IMR-90 (cell line): ENCODE data around the gene LINC00632. TPM values are rescaled to one million over a fixed set of nuclear protein-coding genes. Genes with fewer than 3 reads are reported as not detected.

Experiments
- ATAC-seq: fragments of 200-7000 bp; cut with Tn5 transposase; 2 replicates; pipeline ENCODE4 v1.9.1; 2020; ENCODE audit warnings: low read depth, mild to moderate bottlenecking, moderate library complexity
- BruUV-seq: library from RNA; stranded (reverse); fragments of 400-500 nt; replicated peaks from 2 replicates; lab custom pipeline; 2021; lab: Mats Ljungman, UMichigan
- CTCF ChIA-PET: fragments of 300-600 bp; formaldehyde crosslinking; extraction: SDS; loops from one replicate; lab custom pipeline; 2021; ENCODE audit warnings: antibody characterized with exemption; lab: Yijun Ruan, JAX
- POLR2A ChIA-PET: fragments of 300-600 bp; sonication (Branson Sonifier 250); formaldehyde crosslinking; loops from one replicate; lab custom pipeline; 2022; ENCODE audit warnings: antibody characterized with exemption; ENCODE audit not compliant: unreplicated experiment; lab: Charles Lee
- DNase-seq: peaks from one replicate; pipeline ENCODE4 v3.0.0; 2013
- H2AFZ ChIP-seq: replicated peaks from 2 replicates; pipeline ENCODE3; 2013; ENCODE audit warnings: low read length, mild to moderate bottlenecking; ENCODE audit not compliant: poor library complexity
- H2AK5ac ChIP-seq: 2 replicates; pipeline ENCODE4 v1.6.1; 2013; ENCODE audit warnings: low read depth, low read length, inconsistent platforms
- H2AK9ac ChIP-seq: replicated peaks from 2 replicates; pipeline ENCODE3; 2013; ENCODE audit warnings: mild to moderate bottlenecking, low read depth, low read length, moderate library complexity; ENCODE audit not compliant: poor library complexity
- H2BK120ac ChIP-seq: 2 replicates; pipeline ENCODE4 v1.6.1; 2013; ENCODE audit warnings: low read depth, low read length, inconsistent platforms
- H2BK15ac ChIP-seq: 3 replicates; pipeline ENCODE4 v1.6.1; 2013; ENCODE audit warnings: low read depth, low read length, inconsistent platforms
- H2BK20ac ChIP-seq: 2 replicates; pipeline ENCODE4 v1.6.1; 2013; ENCODE audit warnings: low read depth, mild to moderate bottlenecking, inconsistent platforms, low read length, moderate library complexity
- H2BK5ac ChIP-seq: 2 replicates; pipeline ENCODE4 v1.6.1; 2013; ENCODE audit warnings: mild to moderate bottlenecking, low read depth, low read length, inconsistent platforms; ENCODE audit not compliant: poor library complexity, severe bottlenecking
- H3K14ac ChIP-seq: replicated peaks from 2 replicates; pipeline ENCODE4 v1.6.1; 2013; ENCODE audit warnings: low read depth, low read length, inconsistent platforms
- H3K18ac ChIP-seq: 2 replicates; pipeline ENCODE4 v1.6.1; 2013; ENCODE audit warnings: low read depth, low read length, control low read depth
- H3K23ac ChIP-seq: 2 replicates; pipeline ENCODE4 v1.6.1; 2013; ENCODE audit warnings: low read depth, low read length, inconsistent platforms
- H3K27ac ChIP-seq: 2 replicates; pipeline ENCODE4 v1.5.1; 2013; ENCODE audit warnings: mild to moderate bottlenecking, control low read depth, low read length; ENCODE audit not compliant: insufficient read depth
- H3K27me3 ChIP-seq: 2 replicates; pipeline ENCODE4 v1.6.1; 2013; ENCODE audit warnings: low read length; ENCODE audit not compliant: control insufficient read depth, insufficient read depth
- H3K36me3 ChIP-seq: 2 replicates; pipeline ENCODE4 v1.6.1; 2013; ENCODE audit warnings: low read length, mixed read lengths; ENCODE audit not compliant: control insufficient read depth, insufficient read depth
- H3K4ac ChIP-seq: 2 replicates; pipeline ENCODE4 v1.6.1; 2013; ENCODE audit warnings: low read depth, low read length, inconsistent platforms
- H3K4me1 ChIP-seq: 2 replicates; pipeline ENCODE4 v1.6.1; 2013; ENCODE audit warnings: low read length, mixed read lengths; ENCODE audit not compliant: control insufficient read depth, insufficient read depth
- H3K4me2 ChIP-seq: 2 replicates; pipeline ENCODE4 v1.6.1; 2013; ENCODE audit warnings: low read depth, mild to moderate bottlenecking, control low read depth, low read length, moderate library complexity
- H3K4me3 ChIP-seq: 2 replicates; pipeline ENCODE4 v1.5.1; 2013; ENCODE audit warnings: low read depth, mild to moderate bottlenecking, control low read depth, low read length, moderate library complexity; ENCODE audit not compliant: insufficient read depth
- H3K56ac ChIP-seq: 2 replicates; pipeline ENCODE4 v1.6.1; 2013; ENCODE audit warnings: low read length, inconsistent platforms; ENCODE audit not compliant: insufficient read depth; ENCODE audit errors: extremely low read depth
- H3K79me1 ChIP-seq, 2 experiments: 2 replicates each; pipeline ENCODE4 v1.6.1; 2013; ENCODE audit warnings: low read length in 2 of 2, inconsistent platforms in 1 of 2, low read depth in 1 of 2
- H3K9ac ChIP-seq: 2 replicates; pipeline ENCODE4 v1.6.1; 2013; ENCODE audit warnings: low read depth, low read length, control low read depth
- H3K9me1 ChIP-seq: 2 replicates; pipeline ENCODE4 v1.6.1; 2013; ENCODE audit warnings: low read length, inconsistent platforms; ENCODE audit not compliant: insufficient read depth
- H3K9me3 ChIP-seq: 2 replicates; pipeline ENCODE4 v1.6.1; 2013; ENCODE audit warnings: low read length; ENCODE audit not compliant: control insufficient read depth, insufficient read depth
- H4K20me1 ChIP-seq: 2 replicates; pipeline ENCODE4 v1.6.1; 2013; ENCODE audit warnings: low read length, inconsistent platforms; ENCODE audit not compliant: insufficient read depth
- H4K5ac ChIP-seq: 2 replicates; pipeline ENCODE4 v1.6.1; 2013; ENCODE audit warnings: mild to moderate bottlenecking, low read depth, low read length, control low read depth
- H4K8ac ChIP-seq, 2 experiments: 2 replicates each; pipeline ENCODE4 v1.6.1; 2013; ENCODE audit warnings: low read depth in 2 of 2, low read length in 2 of 2, control low read depth in 1 of 2, inconsistent platforms in 1 of 2
- H4K91ac ChIP-seq: 2 replicates; pipeline ENCODE4 v1.6.1; 2013; ENCODE audit warnings: low read depth, low read length, inconsistent platforms; ENCODE audit not compliant: insufficient read depth
- BHLHE40 ChIP-seq: fragments of 150-350 bp; IDR thresholded peaks from 2 replicates; pipeline ENCODE4 v1.6.1; 2016; ENCODE audit warnings: mild to moderate bottlenecking, low read depth, low read length
- FOS ChIP-seq: fragments of 150-350 bp; IDR thresholded peaks from 2 replicates; pipeline ENCODE4 v1.6.1; 2016; ENCODE audit warnings: low read depth, low read length
- MAZ ChIP-seq: IDR thresholded peaks from 2 replicates; pipeline ENCODE4 v1.6.1; 2012; ENCODE audit warnings: low read depth, mild to moderate bottlenecking, low read length, improper control_type of control experiment, moderate library complexity, borderline replicate concordance
- WGBS, 2 experiments: methylation state at CpG; one replicate each; pipeline versions ENCODE4 v1.1.5 to v1.1.7; 2013; ENCODE audit warnings: missing lambda C conversion rate in 2 of 2; ENCODE audit not compliant: insufficient read length in 1 of 2; ENCODE audit errors: extremely low coverage in 2 of 2; 5-methylcytosine and 5-hydroxymethylcytosine counted together
- dilution Hi-C: fragments of 300-500 bp; cut with HindIII; formaldehyde crosslinking; loops from one replicate; pipeline ENCODE4 v1.14.3; 2018; ENCODE audit warnings: low sequenced_read_pairs; ENCODE audit not compliant: unreplicated experiment
- in situ Hi-C: fragments of 300-500 bp; cut with MboI; formaldehyde crosslinking; loops from 3 replicates; pipeline ENCODE4 v1.14.3; 2019; ENCODE audit warnings: low sequenced_read_pairs, inconsistent platforms, mixed read lengths
- intact Hi-C: fragments of 100-400 bp; cut with micrococcal nuclease; formaldehyde crosslinking; loops from 2 replicates; pipeline ENCODE4 v1.10.0; 2022
- polyA plus RNA-seq, 3 experiments: library from polyadenylated mRNA; depleted of rRNA; stranded (reverse); fragments of >200 nt; gene quantifications; 2 replicates each; pipeline ENCODE4 v1.2.3, GENCODE V29; 2012; ENCODE audit warnings: low replicate concordance in 1 of 3
- total RNA-seq: library from RNA; depleted of rRNA; stranded (reverse); fragments of >200 nt; gene quantifications from 2 replicates; pipeline ENCODE4 v1.2.3, GENCODE V29; 2012

Gene LINC00632
- total and polyA plus RNA-seq, 2 of the 4 experiments (the other 2 are of a cell fraction), result 7.2 to 25.0 TPM

DNA sequence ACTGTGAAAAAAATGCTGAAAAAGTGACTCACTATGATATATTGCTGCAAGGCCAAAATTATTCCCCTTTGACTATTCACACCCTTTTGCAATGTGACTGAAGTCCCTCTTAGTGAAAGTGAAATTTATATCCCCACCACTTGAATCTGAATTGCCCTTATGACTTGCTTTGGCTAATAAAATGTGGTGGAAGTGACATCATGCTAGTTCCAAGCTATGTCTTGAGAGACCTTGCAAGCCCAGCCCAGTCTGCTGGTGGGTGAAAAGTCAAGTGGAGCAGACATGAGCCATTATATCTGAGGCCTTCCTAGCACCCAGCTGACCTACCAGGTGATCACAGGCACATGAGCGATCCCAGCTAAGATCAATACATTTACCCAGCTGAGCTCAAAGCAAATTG, 94.7 kb downstream of the LINC00632 start:
- no peaks in the 10 kb centered on the region for H3K9me1 ChIP-seq
- no peak overlapping the region for H2AK5ac ChIP-seq
- no peak overlapping the region for H2AFZ ChIP-seq
- no peak for ATAC-seq
- no peaks in the 10 kb centered on the region for H3K79me1 ChIP-seq
- dilution Hi-C loops, result no loop called here
- no peak overlapping the region for H3K4me3 ChIP-seq
- H3K23ac ChIP-seq, result no peak overlapping the region
- H3K27ac ChIP-seq, result no peak overlapping the region
- no peak overlapping the region for H4K5ac ChIP-seq
- H3K4ac ChIP-seq, result no peak overlapping the region
- BruUV-seq, result no TSS peak
- no peak overlapping the region for H4K91ac ChIP-seq
- ChIA-PET POLR2A (no interaction called here), CTCF (no interaction called here)
- H4K8ac ChIP-seq, result no peak overlapping the region
- H2BK15ac ChIP-seq, result no peak overlapping the region
- H2AK9ac ChIP-seq, result no peak overlapping the region
- in situ Hi-C loops, result no loop called here
- H4K20me1 ChIP-seq, result no peaks in the 10 kb centered on the region
- TF ChIP-seq MAZ (no peak), BHLHE40 (no peak), FOS (no peak)
- no peak overlapping the region for H2BK5ac ChIP-seq
- intact Hi-C loops, result no loop called here
- H3K9ac ChIP-seq, result no peak overlapping the region
- H2BK120ac ChIP-seq, result no peak overlapping the region
- DNase-seq, result no peak
- no peak overlapping the region for H3K18ac ChIP-seq
- no peaks in the 10 kb centered on the region for H3K4me1 ChIP-seq
- H3K14ac ChIP-seq, result no peak overlapping the region
- H3K56ac ChIP-seq, result no peak overlapping the region
- H2BK20ac ChIP-seq, result no peak overlapping the region
- H3K4me2 ChIP-seq, result no peak overlapping the region
- WGBS, 2 experiments, result no CpG with 5 or more reads among the region's 1 CpG
- H3K27me3 ChIP-seq, result no peaks in the 10 kb centered on the region
- H3K9me3 ChIP-seq, result no peaks in the 10 kb centered on the region
- H3K36me3 ChIP-seq, result no peaks in the 10 kb centered on the region
